Astrocyte (in vitro differentiated cells and primary cell): ENCODE data around the gene ATP2B3.

Experiments
- CTCF ChIP-seq: IDR thresholded peaks from 2 replicates; pipeline ENCODE4 v1.5.1; 2011; ENCODE audit warnings: low read depth, mild to moderate bottlenecking, inconsistent platforms, low read length, moderate library complexity; ENCODE audit not compliant: insufficient read depth
- EZH2 ChIP-seq: IDR thresholded peaks from 2 replicates; pipeline ENCODE4 v1.6.1; 2012; ENCODE audit warnings: mild to moderate bottlenecking, low read length, inconsistent platforms; ENCODE audit not compliant: insufficient read depth

- TF ChIP-seq CTCF (no peak), EZH2 (no peak)
Observed at GRCh38 chrX:153549231-153549630, 31.8 kb downstream of the ATP2B3 start.
